Activated naive CD8-positive, alpha-beta T cell treated with anti-CD3 and anti-CD28 coated beads, Interleukin-2, amount 10 ng/mL, durations not matched to agents 7 days and 5 days (primary cell): ENCODE measurements around the gene FMO2. TPM values are rescaled to one million over a fixed set of nuclear protein-coding genes. Genes with fewer than 3 reads are reported as not detected.

ENCODE experiments used
- ATAC-seq: fragments of 150-1000 bp; cut with Tn5 transposase; one replicate; pipeline ENCODE4 v1.10.0; 2021; ENCODE audit warnings: low read depth, moderate library complexity
- POLR2A ChIA-PET: fragments of 350-600 bp; sonication (Branson Sonifier 250); formaldehyde crosslinking; loops from one replicate; lab custom pipeline; 2021; ENCODE audit warnings: antibody characterized with exemption; lab: Charles Lee
- DNase-seq: peaks from one replicate; pipeline ENCODE4 v3.0.0; 2021
- H3K27ac Mint-ChIP-seq: one replicate; pipeline ENCODE4 v1.8.0; 2022; ENCODE audit warnings: mild to moderate bottlenecking, mixed read lengths
- H3K27me3 Mint-ChIP-seq: one replicate; pipeline ENCODE4 v1.8.0; 2022; ENCODE audit warnings: mild to moderate bottlenecking, moderate library complexity, mixed read lengths
- H3K36me3 Mint-ChIP-seq: one replicate; pipeline ENCODE4 v1.8.0; 2021; ENCODE audit warnings: mild to moderate bottlenecking, mixed read lengths
- H3K4me1 Mint-ChIP-seq: one replicate; pipeline ENCODE4 v1.8.0; 2021; ENCODE audit warnings: mixed read lengths
- H3K4me3 Mint-ChIP-seq: one replicate; pipeline ENCODE4 v1.8.0; 2022; ENCODE audit warnings: mild to moderate bottlenecking, moderate library complexity, mixed read lengths
- H3K9me3 Mint-ChIP-seq: one replicate; pipeline ENCODE4 v1.8.0; 2021; ENCODE audit warnings: mixed read lengths
- total RNA-seq, 2 experiments: library from RNA; stranded (reverse); gene quantifications; one replicate each; pipeline ENCODE4 v1.2.3, GENCODE V29; 2021

Gene FMO2
- total RNA-seq, 2 experiments from 2014 or later: not detected

- no peak for DNase-seq
- peaks cover 40% of the 10 kb centered on the region for H3K27me3 Mint-ChIP-seq
- no peak overlapping the region for H3K4me3 Mint-ChIP-seq
- H3K4me1 Mint-ChIP-seq: no peaks in the 10 kb centered on the region
- H3K27ac Mint-ChIP-seq: no peak overlapping the region
- no peak for ATAC-seq
- H3K9me3 Mint-ChIP-seq: peaks cover 3% of the 10 kb centered on the region
- no peaks in the 10 kb centered on the region for H3K36me3 Mint-ChIP-seq
- POLR2A ChIA-PET: no interaction called here
Observed at GRCh38 chr1:171245458-171246064, 60.5 kb downstream of the FMO2 start.

GRCh38 chr1:171247501-171247900 is 62.4 kb downstream of the FMO2 start:
- no peak overlapping the region for H3K4me3 Mint-ChIP-seq
- H3K4me1 Mint-ChIP-seq: peaks cover 3% of the 10 kb centered on the region
- no peak for DNase-seq
- POLR2A ChIA-PET: no interaction called here
- no peak for ATAC-seq
- H3K36me3 Mint-ChIP-seq: no peaks in the 10 kb centered on the region
- peaks cover 48% of the 10 kb centered on the region for H3K27me3 Mint-ChIP-seq
- H3K9me3 Mint-ChIP-seq: no peaks in the 10 kb centered on the region
- H3K27ac Mint-ChIP-seq: no peak overlapping the region

- no peak for DNase-seq
- ATAC-seq: no peak
- no peaks in the 10 kb centered on the region for H3K36me3 Mint-ChIP-seq
- H3K4me1 Mint-ChIP-seq: peaks cover 7% of the 10 kb centered on the region
- H3K9me3 Mint-ChIP-seq: no peaks in the 10 kb centered on the region
- POLR2A ChIA-PET: no interaction called here
- peaks cover 53% of the 10 kb centered on the region for H3K27me3 Mint-ChIP-seq
- no peak within 1 kb of the TSS for H3K4me3 Mint-ChIP-seq
- H3K27ac Mint-ChIP-seq: no peak within 1 kb of the TSS
Observed at GRCh38 chr1:171248302-171248701, 63.2 kb downstream of the FMO2 start, which contains the start of gene FMO1. FMO1 (plus strand) TSS chr1:171248494; CDS start chr1:171258088, 9,594 bp downstream.

GRCh38 chr1:171248841-171249240 is 63.7 kb downstream of the FMO2 start:
- Mint-ChIP-seq H3K4me3 (no peak overlapping the region), H3K36me3 (no peaks in the 10 kb centered on the region), H3K27ac (no peak overlapping the region), H3K4me1 (peaks cover 7% of the 10 kb centered on the region), H3K27me3 (peaks cover 58% of the 10 kb centered on the region), H3K9me3 (no peaks in the 10 kb centered on the region)
- POLR2A ChIA-PET: interaction anchor here (0.6 kb wide), 1 partner anchor 65 kb away, joined by 3 read pairs; the partner anchor contains the start of gene FMO4
- DNase-seq (no peak), ATAC-seq (no peak)

- POLR2A ChIA-PET: no interaction called here
- ATAC-seq (no peak), DNase-seq (no peak)
- no peak overlapping the region for H3K4me3 Mint-ChIP-seq
- no peak overlapping the region for H3K27ac Mint-ChIP-seq
- no peaks in the 10 kb centered on the region for H3K36me3 Mint-ChIP-seq
- peaks cover 60% of the 10 kb centered on the region for H3K27me3 Mint-ChIP-seq
- H3K4me1 Mint-ChIP-seq: peaks cover 7% of the 10 kb centered on the region
- H3K9me3 Mint-ChIP-seq: no peaks in the 10 kb centered on the region
Observed at GRCh38 chr1:171250263-171250662, 65.2 kb downstream of the FMO2 start.

- H3K4me3 Mint-ChIP-seq: peak overlapping the region; percentile 84
- peaks cover 64% of the 10 kb centered on the region for H3K27me3 Mint-ChIP-seq
- POLR2A ChIA-PET: no interaction called here
- H3K36me3 Mint-ChIP-seq: no peaks in the 10 kb centered on the region
- no peak overlapping the region for H3K27ac Mint-ChIP-seq
- no peaks in the 10 kb centered on the region for H3K9me3 Mint-ChIP-seq
- H3K4me1 Mint-ChIP-seq: peaks cover 7% of the 10 kb centered on the region
- ATAC-seq (peak; percentile 53), DNase-seq (peak; percentile 50)
Observed at GRCh38 chr1:171251042-171251951, 66.2 kb downstream of the FMO2 start.

- Mint-ChIP-seq H3K27me3 (peaks cover 64% of the 10 kb centered on the region), H3K27ac (no peak overlapping the region), H3K36me3 (no peaks in the 10 kb centered on the region), H3K9me3 (no peaks in the 10 kb centered on the region), H3K4me3 (peak overlapping the region; percentile 84), H3K4me1 (peaks cover 7% of the 10 kb centered on the region)
- POLR2A ChIA-PET: no interaction called here
- DNase-seq (no peak), ATAC-seq (no peak)
Observed at GRCh38 chr1:171251952-171252300, 66.8 kb downstream of the FMO2 start.

- Mint-ChIP-seq H3K36me3 (no peaks in the 10 kb centered on the region), H3K4me3 (peak overlapping the region; percentile 71), H3K27me3 (peaks cover 59% of the 10 kb centered on the region), H3K27ac (peak overlapping the region; percentile 24), H3K4me1 (peaks cover 7% of the 10 kb centered on the region), H3K9me3 (no peaks in the 10 kb centered on the region)
- DNase-seq: peak; percentile 37
- POLR2A ChIA-PET: no interaction called here
- ATAC-seq: peak; percentile 76
Observed at GRCh38 chr1:171252482-171252881, 67.4 kb downstream of the FMO2 start.

GRCh38 chr1:171254859-171255258 is 69.8 kb downstream of the FMO2 start:
- POLR2A ChIA-PET: no interaction called here
- H3K36me3 Mint-ChIP-seq: no peaks in the 10 kb centered on the region
- H3K27me3 Mint-ChIP-seq: peaks cover 40% of the 10 kb centered on the region
- no peak for ATAC-seq
- DNase-seq: no peak
- H3K27ac Mint-ChIP-seq: no peak overlapping the region
- no peak overlapping the region for H3K4me3 Mint-ChIP-seq
- H3K9me3 Mint-ChIP-seq: no peaks in the 10 kb centered on the region
- peaks cover 7% of the 10 kb centered on the region for H3K4me1 Mint-ChIP-seq

GRCh38 chr1:171256940-171257606 is 72.0 kb downstream of the FMO2 start:
- no peak for ATAC-seq
- H3K27ac Mint-ChIP-seq: no peak overlapping the region
- H3K4me3 Mint-ChIP-seq: no peak overlapping the region
- DNase-seq: no peak
- H3K36me3 Mint-ChIP-seq: no peaks in the 10 kb centered on the region
- POLR2A ChIA-PET: no interaction called here
- no peaks in the 10 kb centered on the region for H3K9me3 Mint-ChIP-seq
- peaks cover 7% of the 10 kb centered on the region for H3K4me1 Mint-ChIP-seq
- H3K27me3 Mint-ChIP-seq: peaks cover 30% of the 10 kb centered on the region

- Mint-ChIP-seq H3K9me3 (no peaks in the 10 kb centered on the region), H3K36me3 (no peaks in the 10 kb centered on the region), H3K27me3 (peaks cover 26% of the 10 kb centered on the region), H3K4me3 (no peak overlapping the region), H3K27ac (no peak overlapping the region), H3K4me1 (peaks cover 3% of the 10 kb centered on the region)
- no peak for ATAC-seq
- POLR2A ChIA-PET: no interaction called here
- DNase-seq: no peak
Observed at GRCh38 chr1:171257607-171258076, 72.5 kb downstream of the FMO2 start.

GRCh38 chr1:171258429-171258828 is 73.3 kb downstream of the FMO2 start:
- Mint-ChIP-seq H3K36me3 (no peaks in the 10 kb centered on the region), H3K27ac (no peak overlapping the region), H3K27me3 (peaks cover 18% of the 10 kb centered on the region), H3K4me3 (no peak overlapping the region), H3K9me3 (no peaks in the 10 kb centered on the region), H3K4me1 (no peaks in the 10 kb centered on the region)
- POLR2A ChIA-PET: no interaction called here
- DNase-seq (no peak), ATAC-seq (no peak)

GRCh38 chr1:171258943-171259342 is 73.8 kb downstream of the FMO2 start:
- H3K27ac Mint-ChIP-seq: no peak overlapping the region
- H3K4me1 Mint-ChIP-seq: no peaks in the 10 kb centered on the region
- no peaks in the 10 kb centered on the region for H3K9me3 Mint-ChIP-seq
- POLR2A ChIA-PET: no interaction called here
- no peak for DNase-seq
- H3K36me3 Mint-ChIP-seq: no peaks in the 10 kb centered on the region
- no peak overlapping the region for H3K4me3 Mint-ChIP-seq
- peaks cover 15% of the 10 kb centered on the region for H3K27me3 Mint-ChIP-seq
- ATAC-seq: no peak
